ENCODE results near the gene HLA-DOB.

HLA-DOB gene

DNA sequence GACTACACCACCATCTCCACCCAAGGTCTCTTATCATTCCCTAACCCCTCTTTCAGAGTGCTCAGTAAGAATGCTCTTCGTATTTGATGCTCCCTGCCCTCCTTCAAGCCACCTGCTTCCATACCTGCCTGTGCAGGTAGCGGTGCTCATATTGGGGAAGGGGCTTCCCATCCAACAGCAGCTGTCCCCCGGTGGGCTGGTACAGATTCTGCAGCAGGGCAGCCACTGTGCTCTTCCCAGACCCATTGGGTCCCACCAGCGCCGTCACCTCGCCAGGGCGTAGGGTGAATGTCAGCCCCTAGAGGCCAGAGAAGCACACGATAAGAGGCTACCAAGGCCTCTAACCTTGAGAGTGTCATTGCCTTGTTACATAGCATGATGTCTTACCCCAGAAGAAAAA is 31.0 kb upstream of the HLA-DOB start:
- TF ChIP-seq, protein P1, sequence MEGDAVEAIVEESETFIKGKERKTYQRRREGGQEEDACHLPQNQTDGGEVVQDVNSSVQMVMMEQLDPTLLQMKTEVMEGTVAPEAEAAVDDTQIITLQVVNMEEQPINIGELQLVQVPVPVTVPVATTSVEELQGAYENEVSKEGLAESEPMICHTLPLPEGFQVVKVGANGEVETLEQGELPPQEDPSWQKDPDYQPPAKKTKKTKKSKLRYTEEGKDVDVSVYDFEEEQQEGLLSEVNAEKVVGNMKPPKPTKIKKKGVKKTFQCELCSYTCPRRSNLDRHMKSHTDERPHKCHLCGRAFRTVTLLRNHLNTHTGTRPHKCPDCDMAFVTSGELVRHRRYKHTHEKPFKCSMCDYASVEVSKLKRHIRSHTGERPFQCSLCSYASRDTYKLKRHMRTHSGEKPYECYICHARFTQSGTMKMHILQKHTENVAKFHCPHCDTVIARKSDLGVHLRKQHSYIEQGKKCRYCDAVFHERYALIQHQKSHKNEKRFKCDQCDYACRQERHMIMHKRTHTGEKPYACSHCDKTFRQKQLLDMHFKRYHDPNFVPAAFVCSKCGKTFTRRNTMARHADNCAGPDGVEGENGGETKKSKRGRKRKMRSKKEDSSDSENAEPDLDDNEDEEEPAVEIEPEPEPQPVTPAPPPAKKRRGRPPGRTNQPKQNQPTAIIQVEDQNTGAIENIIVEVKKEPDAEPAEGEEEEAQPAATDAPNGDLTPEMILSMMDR (conservative IDR thresholded peaks at IDR 0.05) = no peak
- no peak overlapping the region for H3K27ac ChIP-seq

DNA sequence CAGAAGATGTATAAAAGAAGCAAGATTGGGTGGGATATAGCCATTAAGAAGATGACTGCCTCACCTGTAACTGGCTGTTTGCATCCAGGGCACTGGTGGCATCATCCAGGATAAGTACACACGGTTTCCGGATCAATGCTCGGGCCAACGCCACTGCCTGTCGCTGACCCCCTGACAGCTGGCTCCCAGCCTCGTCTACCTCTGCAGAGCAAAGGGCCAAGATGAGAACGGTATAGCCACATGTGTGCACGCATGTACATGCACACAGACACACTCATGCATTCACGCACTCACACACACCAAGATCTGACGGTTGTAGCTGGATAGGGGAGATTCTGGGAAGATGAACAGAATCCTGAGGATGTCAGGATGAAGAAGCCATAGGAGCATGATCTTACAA is 30.2 kb upstream of the HLA-DOB start:
- TF ChIP-seq, protein P1 (conservative IDR thresholded peaks at IDR 0.05) = no peak
- no peak overlapping the region for H3K27ac ChIP-seq

DNA sequence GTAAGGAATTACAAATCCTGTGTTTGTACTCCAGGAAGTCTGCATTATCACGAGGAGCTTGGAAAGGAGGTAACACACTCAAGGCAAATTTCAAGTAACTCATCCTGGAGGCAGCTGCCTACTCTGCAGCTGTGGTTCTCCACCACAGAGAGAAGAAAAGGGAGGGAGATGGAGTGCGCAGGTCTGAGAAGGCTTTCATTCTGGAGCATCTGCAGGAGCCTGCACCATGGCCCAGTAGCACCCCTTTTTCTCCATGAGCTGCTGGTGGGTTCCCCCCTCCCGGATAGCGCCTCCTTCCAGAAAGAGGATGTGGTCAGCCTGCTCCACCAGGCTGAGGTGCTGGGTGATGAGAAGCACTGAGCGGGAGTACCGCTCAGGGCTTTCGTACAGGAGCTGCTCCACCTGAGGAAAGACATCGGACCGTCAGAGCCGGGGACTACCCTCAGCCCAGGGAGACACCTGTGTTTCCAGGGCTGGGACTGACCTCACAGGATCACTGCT is 28.6 kb upstream of the HLA-DOB start:
- TF ChIP-seq, protein P1 (conservative IDR thresholded peaks at IDR 0.05) = no peak
- H3K27ac ChIP-seq = no peak overlapping the region; the same call in 1 of the 2 replicates

DNA sequence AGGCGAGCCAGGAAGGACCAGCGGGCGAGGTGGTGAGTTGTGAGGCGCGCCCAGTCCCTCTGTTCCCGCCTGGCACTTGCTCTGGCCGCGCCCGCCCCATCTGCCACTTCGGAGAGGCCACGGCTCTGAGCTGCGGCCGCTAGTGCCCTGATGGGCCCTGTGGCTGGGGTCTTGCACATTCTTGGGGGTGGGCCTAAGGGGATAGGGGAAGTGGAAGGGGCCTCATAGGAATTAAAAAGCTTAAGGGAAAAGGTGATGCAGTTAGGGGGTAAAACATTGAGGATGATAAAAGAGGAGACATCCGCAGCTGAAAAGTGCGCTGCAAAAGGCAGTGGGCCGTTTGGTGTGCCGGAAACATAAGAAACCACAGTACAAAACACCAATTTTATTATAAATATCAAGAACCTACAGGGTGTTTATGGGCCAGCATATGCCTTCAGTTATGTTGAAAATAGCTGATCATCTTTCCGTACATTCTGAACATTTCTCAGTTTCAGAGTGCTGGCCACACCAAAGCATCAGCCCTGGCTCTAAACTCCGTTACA is 28.1 kb upstream of the HLA-DOB start:
- TF ChIP-seq, protein P1 (conservative IDR thresholded peaks at IDR 0.05) = no peak
- peak overlapping the region; percentile 77 for H3K27ac ChIP-seq

DNA sequence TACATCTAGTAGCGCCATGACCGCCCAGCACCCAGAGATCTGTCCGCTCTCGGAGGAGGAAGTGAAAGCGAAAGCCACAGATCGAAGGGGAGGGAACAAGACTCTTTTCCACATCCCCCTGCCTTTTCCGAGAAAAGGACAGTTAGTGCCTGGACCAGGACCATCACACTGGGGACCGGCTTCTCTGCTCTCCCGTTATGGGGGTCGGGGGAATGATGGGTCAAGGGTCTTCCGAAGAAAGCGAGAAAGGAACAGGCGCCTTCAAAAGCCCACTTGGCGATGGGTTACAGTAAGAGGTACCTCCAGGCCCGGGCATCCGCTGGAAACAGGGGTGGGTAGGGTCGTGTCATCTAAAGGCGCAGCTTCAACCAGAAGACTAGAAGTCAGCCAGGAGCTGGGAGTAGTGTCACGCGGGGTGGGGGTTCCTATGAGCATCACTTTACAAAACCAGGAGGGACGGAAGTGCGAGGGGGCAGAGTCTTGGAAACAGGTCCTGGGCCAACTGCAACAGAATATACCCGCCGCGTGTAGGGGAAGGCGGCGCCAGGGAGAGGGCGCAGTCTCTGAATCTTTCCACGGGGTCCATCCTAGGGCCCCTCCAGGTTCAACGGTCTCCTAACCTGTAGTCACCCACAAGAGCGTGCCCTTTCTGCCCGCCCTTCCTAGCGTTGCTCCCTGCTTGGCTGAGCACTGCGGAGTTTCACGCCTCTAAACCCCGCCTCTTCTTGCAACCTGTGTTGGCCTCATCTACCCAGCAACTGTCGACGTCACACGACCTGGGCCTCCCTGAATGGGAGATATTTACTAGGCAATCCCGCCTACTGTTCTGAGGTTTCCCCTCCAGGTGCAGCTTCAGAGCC is 27.4 kb upstream of the HLA-DOB start, which contains the start of gene PSMB8:
PSMB8 (minus strand) TSS at position 69 of the 860 bp plus-strand sequence; CDS start at position 18, 51 bp downstream.
- TF ChIP-seq, protein P1 (conservative IDR thresholded peaks at IDR 0.05) = peak; percentile 23; the same call in 1 of the 2 replicates
- peak within 1 kb of the TSS; percentile 77 for H3K27ac ChIP-seq

DNA sequence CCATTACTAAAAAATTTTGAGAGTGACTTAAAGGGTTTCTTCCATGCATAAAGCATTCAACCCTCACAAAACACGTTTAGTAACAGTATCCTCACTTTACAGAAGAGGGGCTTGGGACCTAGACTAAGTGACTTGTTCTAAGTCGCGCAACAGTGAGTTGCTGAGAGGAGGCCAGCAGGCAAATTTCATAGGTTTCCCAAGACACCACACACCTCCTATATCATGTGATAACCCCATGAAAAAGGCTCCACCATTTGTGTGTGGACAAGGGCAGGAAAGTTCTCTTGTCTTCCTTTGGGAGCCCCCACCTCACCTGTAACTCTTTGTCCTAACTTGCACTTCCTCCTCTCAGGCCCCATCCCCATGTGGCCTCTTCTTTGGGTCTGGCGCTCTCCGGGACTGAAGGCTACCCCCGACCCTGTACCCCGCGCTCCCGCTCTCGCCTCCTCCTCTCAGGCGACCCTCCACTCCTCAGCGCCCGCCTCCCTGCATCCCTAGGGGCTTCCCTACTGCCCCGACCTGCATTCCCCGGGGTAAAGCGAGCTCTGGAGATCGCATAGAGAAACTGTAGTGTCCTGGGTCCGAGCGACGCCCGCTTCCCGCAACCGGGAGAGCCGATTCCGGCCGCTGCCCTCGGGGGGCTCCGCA is 26.7 kb upstream of the HLA-DOB start:
- TF ChIP-seq, protein P1 (conservative IDR thresholded peaks at IDR 0.05) = no peak
- peak overlapping the region; percentile 77 for H3K27ac ChIP-seq

DNA sequence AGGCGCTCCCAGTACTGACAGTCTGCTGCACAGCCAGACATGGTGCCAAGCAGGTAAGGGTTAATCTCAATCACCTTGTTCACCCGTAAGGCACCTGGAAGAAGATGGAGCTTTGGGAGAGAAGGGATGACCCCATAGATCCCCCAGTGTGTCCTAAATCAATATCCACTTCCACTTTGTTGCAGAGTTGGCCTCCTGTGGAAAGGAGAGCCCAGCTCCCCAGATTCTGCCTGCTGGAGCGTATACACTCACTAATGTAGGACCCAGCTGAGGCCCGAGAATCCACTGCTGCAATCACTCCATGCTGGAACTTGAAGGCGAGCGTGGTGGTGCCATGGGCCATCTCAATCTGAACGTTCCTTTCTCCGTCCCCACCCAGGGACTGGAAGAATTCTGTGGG is 25.9 kb upstream of the HLA-DOB start:
- TF ChIP-seq, protein P1 (conservative IDR thresholded peaks at IDR 0.05) = no peak
- H3K27ac ChIP-seq = peak overlapping the region; percentile 77; the same call in 1 of the 2 replicates
